OCI-LY1 (cell line): ENCODE data around the gene SCAPER.

ENCODE experiments used
- CTCF ChIP-seq: fragments of 200-600 bp; sonication (generic), shearing (Covaris generic); IDR thresholded peaks from 2 replicates; pipeline ENCODE4 v1.5.1; 2017; ENCODE audit warnings: mild to moderate bottlenecking, antibody characterized with exemption, low read length, moderate library complexity, mixed read lengths
- EZH2 ChIP-seq: fragments of 200-600 bp; sonication (generic), shearing (Covaris generic); IDR thresholded peaks from 2 replicates; pipeline ENCODE4 v1.8.0; 2017; ENCODE audit warnings: borderline replicate concordance, mixed run types, mild to moderate bottlenecking, antibody characterized with exemption, low read length, moderate library complexity, mixed read lengths

DNA sequence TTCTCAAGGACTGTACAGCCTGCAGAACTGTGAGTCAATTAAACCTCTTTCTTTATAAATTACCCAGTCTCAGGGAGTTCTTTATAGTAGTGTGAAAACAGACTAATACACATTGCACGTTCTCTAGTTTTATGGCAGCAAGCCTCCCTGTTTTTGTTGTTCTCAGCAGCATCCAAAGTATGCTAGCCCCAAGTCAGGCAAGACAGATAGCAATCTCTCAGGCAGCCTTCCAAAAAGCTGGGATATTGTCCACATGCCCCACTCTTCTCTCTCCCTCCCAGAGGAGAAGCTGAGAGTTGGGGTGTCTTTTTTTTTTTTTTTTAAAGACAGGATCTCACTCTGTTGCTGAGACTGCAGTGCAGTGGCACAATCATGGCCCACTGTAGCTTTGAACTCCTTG, 438.0 kb downstream of the SCAPER start:
- TF ChIP-seq CTCF (no peak), EZH2 (no peak)
